ENCODE results near the gene RASGRP3. TPM values are rescaled to one million over a fixed set of nuclear protein-coding genes. Genes with fewer than 3 reads are reported as not detected.

Gene RASGRP3
- total RNA-seq, 1 experiment from 2014 or later: 0.59 TPM

DNA sequence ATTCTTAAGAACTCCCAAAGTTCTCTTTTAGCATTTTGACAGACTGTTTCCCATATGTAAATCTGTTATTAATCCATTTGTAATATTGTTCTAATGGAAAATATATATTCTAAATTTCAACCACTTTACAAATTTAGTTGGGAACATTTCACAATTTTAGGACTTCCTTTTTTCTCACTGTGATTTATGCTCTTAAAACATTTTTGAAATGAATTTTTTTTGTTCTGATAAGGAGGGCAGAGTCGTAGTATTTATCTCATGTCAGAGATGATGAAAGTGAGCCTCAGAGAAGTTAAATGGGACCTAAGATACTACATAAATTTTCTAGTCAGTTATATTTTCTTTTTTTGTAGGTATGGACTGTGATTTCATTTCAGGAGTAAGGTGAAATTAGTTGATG lies 26.6 kb downstream of the RASGRP3 start:
- no peak overlapping the region for H3K4me3 ChIP-seq (replicated peaks in 1 of 2; ENCODE audit: low read depth in 1 of 2, low read length in 2 of 2)
- TF ChIP-seq RAD21 (IDR thresholded peaks at IDR 0.05; ENCODE audit: low read depth) (no peak), SP1 (IDR thresholded peaks at IDR 0.05; ENCODE audit: low read depth) (no peak), SRF (IDR thresholded peaks at IDR 0.05; ENCODE audit: low read depth) (no peak), YY1 (IDR thresholded peaks at IDR 0.05; ENCODE audit: extremely low read depth, insufficient replicate concordance, low read depth, low read length) (no peak), ELF1 (IDR thresholded peaks at IDR 0.05; ENCODE audit: borderline replicate concordance, low read depth) (no peak), EZH2 (IDR thresholded peaks at IDR 0.05) (no peak)
- H3K27me3 ChIP-seq (ENCODE audit: insufficient read depth, low read length): no peaks in the 10 kb centered on the region
- H3K36me3 ChIP-seq (ENCODE audit: control insufficient read depth in 1 of 2, insufficient read depth in 2 of 2, low read length in 2 of 2): no peaks in the 10 kb centered on the region
- H3K9ac ChIP-seq (ENCODE audit: low read length): no peak overlapping the region
- no peak for DNase-seq (ENCODE audit: low read depth, low spot score)
- BruUV-seq (replicated peaks): no TSS peak
- H3K4me1 ChIP-seq (ENCODE audit: control insufficient read depth in 1 of 2, insufficient read depth in 2 of 2, low read length in 2 of 2): no peaks in the 10 kb centered on the region
- H3K79me2 ChIP-seq (ENCODE audit: insufficient read depth, low read length): no peaks in the 10 kb centered on the region
- H3K9me2 ChIP-seq (ENCODE audit: insufficient read depth): no peaks in the 10 kb centered on the region
- H3K27ac ChIP-seq (ENCODE audit: low read depth, low read length): no peak overlapping the region
- ChIA-PET POLR2A (no interaction called here), RAD21 (ENCODE audit: low non-redundant PET in 1 of 2, low total read pairs in 2 of 2, uncharacterized antibody in 2 of 2, unreplicated experiment in 2 of 2) (no interaction called here), CTCF (no interaction called here)
- no peak overlapping the region for H3K4me2 ChIP-seq (ENCODE audit: low read length)
- no peaks in the 10 kb centered on the region for H4K20me1 ChIP-seq (ENCODE audit: insufficient read depth)
- ATAC-seq: no peak
- H3K9me3 ChIP-seq (ENCODE audit: control insufficient read depth in 1 of 2, insufficient read depth in 1 of 2, low read depth in 1 of 2, low read length in 2 of 2): no peaks in the 10 kb centered on the region
- intact Hi-C loops (cut with micrococcal nuclease): no loop called here
- no peak overlapping the region for H2AFZ ChIP-seq (ENCODE audit: low read depth, low read length, poor library complexity, severe bottlenecking)

DNA sequence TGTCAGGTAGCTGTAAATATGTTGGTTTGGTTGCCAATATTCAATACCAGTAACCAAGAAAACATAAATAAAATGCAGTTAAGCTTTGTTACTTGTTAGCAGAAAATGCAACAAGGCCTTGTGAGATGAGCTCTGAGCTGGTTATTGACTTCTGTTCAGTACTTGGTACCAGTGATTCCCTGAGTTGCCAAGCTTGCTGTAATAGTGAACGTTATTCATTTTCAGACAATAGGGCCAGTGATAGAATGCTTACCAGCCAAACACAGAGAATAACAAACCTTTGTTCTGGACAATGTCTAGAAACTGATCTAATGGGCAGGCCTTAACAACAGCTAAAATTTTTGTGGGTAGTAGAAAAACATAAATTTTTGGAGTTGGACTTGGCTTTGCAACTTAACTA lies 29.5 kb downstream of the RASGRP3 start:
- RAD21 ChIA-PET (ENCODE audit: low non-redundant PET in 1 of 2, low total read pairs in 2 of 2, uncharacterized antibody in 2 of 2, unreplicated experiment in 2 of 2): no interaction called here
- no peak overlapping the region for H3K4me2 ChIP-seq (ENCODE audit: low read length)
- no peaks in the 10 kb centered on the region for H3K4me1 ChIP-seq (ENCODE audit: control insufficient read depth in 1 of 2, insufficient read depth in 2 of 2, low read length in 2 of 2)
- H4K20me1 ChIP-seq (ENCODE audit: insufficient read depth): no peaks in the 10 kb centered on the region
- no peak overlapping the region for H2AFZ ChIP-seq (ENCODE audit: low read depth, low read length, poor library complexity, severe bottlenecking)
- DNase-seq (ENCODE audit: low read depth, low spot score) (no peak), ATAC-seq (no peak)
- H3K9me3 ChIP-seq (ENCODE audit: control insufficient read depth in 1 of 2, insufficient read depth in 1 of 2, low read depth in 1 of 2, low read length in 2 of 2): no peaks in the 10 kb centered on the region
- BruUV-seq (replicated peaks): no TSS peak
- no peak overlapping the region for H3K4me3 ChIP-seq (replicated peaks in 1 of 2; ENCODE audit: low read depth in 1 of 2, low read length in 2 of 2)
- no peak overlapping the region for H3K27ac ChIP-seq (ENCODE audit: low read depth, low read length)
- POLR2A ChIA-PET: no interaction called here
- CTCF ChIA-PET: interaction anchor here (0.8 kb wide), 1 partner anchor 30 kb away, joined by 3 read pairs; no protein-coding TSS in a partner anchor
- H3K27me3 ChIP-seq (ENCODE audit: insufficient read depth, low read length): no peaks in the 10 kb centered on the region
- no peaks in the 10 kb centered on the region for H3K79me2 ChIP-seq (ENCODE audit: insufficient read depth, low read length)
- no peak overlapping the region for H3K9ac ChIP-seq (ENCODE audit: low read length)
- intact Hi-C loops (cut with micrococcal nuclease): no loop called here
- H3K9me2 ChIP-seq (ENCODE audit: insufficient read depth): no peaks in the 10 kb centered on the region
- no peaks in the 10 kb centered on the region for H3K36me3 ChIP-seq (ENCODE audit: control insufficient read depth in 1 of 2, insufficient read depth in 2 of 2, low read length in 2 of 2)
- TF ChIP-seq POLR2A (IDR thresholded peaks at IDR 0.05; ENCODE audit: borderline replicate concordance, extremely low read depth, insufficient read depth, insufficient read length): no peak
- TF ChIP-seq CBX3 (IDR thresholded peaks at IDR 0.05; ENCODE audit: low read depth): no peak
- no peak for TF ChIP-seq YY1 (IDR thresholded peaks at IDR 0.05; ENCODE audit: extremely low read depth, insufficient replicate concordance, low read depth, low read length)
- TF ChIP-seq POLR2AphosphoS5 (IDR thresholded peaks at IDR 0.05; ENCODE audit: low read depth, low read length): no peak
- TF ChIP-seq EZH2 (IDR thresholded peaks at IDR 0.05): no peak
- TF ChIP-seq ELF1 (IDR thresholded peaks at IDR 0.05; ENCODE audit: borderline replicate concordance, low read depth): no peak
- no peak for TF ChIP-seq SIN3A (IDR thresholded peaks at IDR 0.05; ENCODE audit: low read depth)
- no peak for TF ChIP-seq SP1 (IDR thresholded peaks at IDR 0.05; ENCODE audit: low read depth)
- TF ChIP-seq, protein P1, sequence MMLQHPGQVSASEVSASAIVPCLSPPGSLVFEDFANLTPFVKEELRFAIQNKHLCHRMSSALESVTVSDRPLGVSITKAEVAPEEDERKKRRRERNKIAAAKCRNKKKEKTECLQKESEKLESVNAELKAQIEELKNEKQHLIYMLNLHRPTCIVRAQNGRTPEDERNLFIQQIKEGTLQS (IDR thresholded peaks at IDR 0.05): no peak
- TF ChIP-seq TCF7L2 (IDR thresholded peaks at IDR 0.05; ENCODE audit: borderline replicate concordance, extremely low read depth, insufficient read depth, insufficient read length): no peak
- no peak for TF ChIP-seq EZH2phosphoT487 (IDR thresholded peaks at IDR 0.05; ENCODE audit: borderline replicate concordance)
- TF ChIP-seq, protein P2, sequence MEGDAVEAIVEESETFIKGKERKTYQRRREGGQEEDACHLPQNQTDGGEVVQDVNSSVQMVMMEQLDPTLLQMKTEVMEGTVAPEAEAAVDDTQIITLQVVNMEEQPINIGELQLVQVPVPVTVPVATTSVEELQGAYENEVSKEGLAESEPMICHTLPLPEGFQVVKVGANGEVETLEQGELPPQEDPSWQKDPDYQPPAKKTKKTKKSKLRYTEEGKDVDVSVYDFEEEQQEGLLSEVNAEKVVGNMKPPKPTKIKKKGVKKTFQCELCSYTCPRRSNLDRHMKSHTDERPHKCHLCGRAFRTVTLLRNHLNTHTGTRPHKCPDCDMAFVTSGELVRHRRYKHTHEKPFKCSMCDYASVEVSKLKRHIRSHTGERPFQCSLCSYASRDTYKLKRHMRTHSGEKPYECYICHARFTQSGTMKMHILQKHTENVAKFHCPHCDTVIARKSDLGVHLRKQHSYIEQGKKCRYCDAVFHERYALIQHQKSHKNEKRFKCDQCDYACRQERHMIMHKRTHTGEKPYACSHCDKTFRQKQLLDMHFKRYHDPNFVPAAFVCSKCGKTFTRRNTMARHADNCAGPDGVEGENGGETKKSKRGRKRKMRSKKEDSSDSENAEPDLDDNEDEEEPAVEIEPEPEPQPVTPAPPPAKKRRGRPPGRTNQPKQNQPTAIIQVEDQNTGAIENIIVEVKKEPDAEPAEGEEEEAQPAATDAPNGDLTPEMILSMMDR (IDR thresholded peaks at IDR 0.05 in 2 of 3, conservative IDR thresholded peaks at IDR 0.05 in 1 of 3; ENCODE audit: borderline replicate concordance in 1 of 3, insufficient read depth in 1 of 3, low read depth in 2 of 3, low read length in 2 of 3): no peak
- no peak for TF ChIP-seq ZFX (IDR thresholded peaks at IDR 0.05)
- TF ChIP-seq, protein P3, sequence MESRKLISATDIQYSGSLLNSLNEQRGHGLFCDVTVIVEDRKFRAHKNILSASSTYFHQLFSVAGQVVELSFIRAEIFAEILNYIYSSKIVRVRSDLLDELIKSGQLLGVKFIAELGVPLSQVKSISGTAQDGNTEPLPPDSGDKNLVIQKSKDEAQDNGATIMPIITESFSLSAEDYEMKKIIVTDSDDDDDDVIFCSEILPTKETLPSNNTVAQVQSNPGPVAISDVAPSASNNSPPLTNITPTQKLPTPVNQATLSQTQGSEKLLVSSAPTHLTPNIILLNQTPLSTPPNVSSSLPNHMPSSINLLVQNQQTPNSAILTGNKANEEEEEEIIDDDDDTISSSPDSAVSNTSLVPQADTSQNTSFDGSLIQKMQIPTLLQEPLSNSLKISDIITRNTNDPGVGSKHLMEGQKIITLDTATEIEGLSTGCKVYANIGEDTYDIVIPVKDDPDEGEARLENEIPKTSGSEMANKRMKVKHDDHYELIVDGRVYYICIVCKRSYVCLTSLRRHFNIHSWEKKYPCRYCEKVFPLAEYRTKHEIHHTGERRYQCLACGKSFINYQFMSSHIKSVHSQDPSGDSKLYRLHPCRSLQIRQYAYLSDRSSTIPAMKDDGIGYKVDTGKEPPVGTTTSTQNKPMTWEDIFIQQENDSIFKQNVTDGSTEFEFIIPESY (IDR thresholded peaks at IDR 0.05; ENCODE audit: extremely low read depth, insufficient replicate concordance, low read length): no peak
- no peak for TF ChIP-seq SRF (IDR thresholded peaks at IDR 0.05; ENCODE audit: low read depth)
- no peak for TF ChIP-seq FOSL1 (IDR thresholded peaks at IDR 0.05; ENCODE audit: low read depth)
- no peak for TF ChIP-seq CEBPB (IDR thresholded peaks at IDR 0.05; ENCODE audit: low read depth)

Measured in HCT116 (cell line).